AG20443 (cell line): ENCODE data around the gene KCNA5.
A peak's percentile ranks its signal among the peaks of the same experiment; 100 is the strongest.

Experiments
- DNase-seq: peaks from one replicate; pipeline ENCODE4 v3.0.0; 2012; ENCODE audit warnings: low spot score, mixed read lengths

The KCNA5 gene

DNA sequence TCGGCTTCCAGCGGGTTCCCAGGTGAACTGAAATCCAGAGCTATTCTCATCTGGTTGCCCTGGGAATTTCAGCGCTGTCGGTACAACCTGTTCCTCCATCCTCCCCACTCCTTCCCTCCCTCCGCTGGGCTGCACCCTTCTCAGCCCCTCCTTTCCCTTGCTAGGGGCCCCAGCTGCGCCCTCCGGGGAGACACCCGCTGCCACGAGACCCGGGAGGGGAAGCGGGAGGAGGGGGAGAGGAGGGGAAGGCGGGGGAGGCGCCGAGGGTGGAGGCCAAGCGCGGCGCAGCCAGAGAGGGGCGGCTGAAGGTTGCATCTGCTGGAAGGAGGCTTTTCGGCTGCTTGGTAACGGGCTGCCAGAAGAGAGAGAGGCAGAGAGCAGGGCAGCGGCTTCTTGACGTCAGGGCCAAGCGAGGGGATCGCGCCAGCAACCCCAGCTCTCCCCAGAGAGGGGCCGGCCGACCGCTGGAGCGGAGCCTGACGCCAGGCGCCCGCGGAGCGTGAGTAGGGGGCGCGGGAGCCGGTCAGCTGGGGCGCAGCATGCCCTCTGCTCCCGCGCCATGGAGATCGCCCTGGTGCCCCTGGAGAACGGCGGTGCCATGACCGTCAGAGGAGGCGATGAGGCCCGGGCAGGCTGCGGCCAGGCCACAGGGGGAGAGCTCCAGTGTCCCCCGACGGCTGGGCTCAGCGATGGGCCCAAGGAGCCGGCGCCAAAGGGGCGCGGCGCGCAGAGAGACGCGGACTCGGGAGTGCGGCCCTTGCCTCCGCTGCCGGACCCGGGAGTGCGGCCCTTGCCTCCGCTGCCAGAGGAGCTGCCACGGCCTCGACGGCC, at the start of gene KCNA5:
TSS of gene KCNA5 (plus strand) at position 291 of the 831 bp plus-strand sequence. CDS start at position 560, 269 bp downstream.
- no peak for DNase-seq

DNA sequence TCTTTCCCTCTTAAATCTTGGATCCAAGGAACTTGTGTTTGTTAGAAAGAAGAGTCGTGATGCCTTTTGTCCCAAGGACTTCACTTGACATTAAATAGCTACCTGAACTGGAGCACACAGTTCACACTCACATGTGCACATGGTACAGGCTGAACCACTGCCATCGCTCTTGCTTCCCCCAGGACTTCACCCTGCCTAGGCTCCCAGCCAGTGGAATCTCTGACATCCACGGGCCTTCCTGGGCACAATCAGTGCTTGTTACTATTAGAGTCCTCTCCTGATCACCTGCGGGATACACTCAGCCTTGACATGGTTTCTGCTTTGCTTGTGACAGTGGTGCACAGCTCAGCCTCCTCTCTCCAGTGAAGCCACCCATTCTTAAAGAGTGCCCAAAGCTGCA, 49.1 kb upstream of the KCNA5 start:
- DNase-seq = no peak

DNA sequence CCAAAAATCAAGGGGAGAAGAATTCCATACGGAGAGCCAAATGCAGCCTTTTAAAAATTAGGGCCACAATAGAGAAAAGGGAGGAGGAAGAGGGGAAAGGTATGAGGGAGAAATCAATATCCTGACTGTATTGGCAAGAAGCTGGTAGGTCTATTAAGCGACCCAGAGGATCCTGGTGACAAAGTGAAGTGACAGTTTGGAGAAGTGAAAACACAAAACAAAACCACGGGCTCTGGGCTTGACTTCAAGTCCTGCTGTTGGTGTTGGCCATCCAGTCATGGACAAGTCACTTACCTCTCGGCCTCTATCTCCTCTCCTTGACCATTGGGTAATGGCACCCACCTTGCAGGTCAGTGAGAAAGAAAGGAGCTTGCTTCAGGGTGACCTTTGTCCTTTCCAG, 47.0 kb upstream of the KCNA5 start:
- no peak for DNase-seq

GRCh38 chr12:4997939-4998338, 45.7 kb upstream of the KCNA5 start:
- DNase-seq = peak; percentile 87

DNA sequence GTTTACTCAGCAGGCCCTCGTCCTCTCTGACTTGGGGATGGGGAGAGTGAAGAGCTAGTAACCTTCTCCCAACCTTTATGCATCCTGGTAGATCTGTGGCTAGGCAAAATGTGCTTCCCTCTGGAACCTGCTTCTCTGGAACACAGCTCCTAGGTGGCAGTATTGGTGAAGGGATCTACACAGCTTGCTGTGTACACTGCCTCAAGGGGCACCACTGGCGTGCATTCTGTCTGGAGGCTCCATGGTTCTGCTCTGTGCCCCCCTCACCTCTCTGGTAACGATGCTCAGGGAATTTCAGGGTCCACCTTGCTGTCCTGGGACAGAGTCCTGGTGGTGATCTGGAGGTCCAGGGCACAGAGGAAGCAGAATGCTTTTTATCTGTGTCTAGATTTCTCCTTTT, 43.5 kb upstream of the KCNA5 start:
- DNase-seq = no peak

GRCh38 chr12:5000658-5001385, 42.9 kb upstream of the KCNA5 start:
- DNase-seq = no peak

DNA sequence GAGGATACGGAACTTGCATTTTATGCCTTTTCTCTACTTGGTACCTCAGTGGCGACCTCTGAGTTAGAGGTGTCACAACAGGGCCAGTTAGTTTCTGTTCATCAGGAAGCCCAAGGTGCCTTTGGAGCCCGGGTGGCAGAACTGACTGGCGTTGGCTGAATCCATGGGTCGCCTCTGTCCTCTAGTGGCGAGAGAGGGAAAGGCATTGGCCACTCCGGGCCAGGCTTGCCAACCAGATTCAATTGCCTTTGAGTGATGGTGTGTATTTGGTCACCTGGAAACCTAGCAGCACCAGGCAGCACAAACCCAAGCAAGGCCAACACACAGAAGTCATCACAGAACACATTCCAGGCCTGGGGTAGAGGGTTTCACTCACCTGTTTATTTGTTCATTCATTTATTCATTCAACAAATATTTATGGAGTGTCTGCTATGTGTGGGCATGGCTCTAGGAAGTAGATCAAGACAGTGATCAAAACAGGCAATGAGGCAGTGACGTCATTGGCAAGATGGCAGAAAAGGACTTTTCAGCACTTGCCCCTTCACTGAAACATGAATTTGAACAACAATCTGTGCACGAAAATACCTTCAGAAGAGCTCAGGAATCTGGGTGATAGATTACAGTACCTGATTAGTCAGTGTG, 40.5 kb upstream of the KCNA5 start:
- DNase-seq = peak; percentile 89

DNA sequence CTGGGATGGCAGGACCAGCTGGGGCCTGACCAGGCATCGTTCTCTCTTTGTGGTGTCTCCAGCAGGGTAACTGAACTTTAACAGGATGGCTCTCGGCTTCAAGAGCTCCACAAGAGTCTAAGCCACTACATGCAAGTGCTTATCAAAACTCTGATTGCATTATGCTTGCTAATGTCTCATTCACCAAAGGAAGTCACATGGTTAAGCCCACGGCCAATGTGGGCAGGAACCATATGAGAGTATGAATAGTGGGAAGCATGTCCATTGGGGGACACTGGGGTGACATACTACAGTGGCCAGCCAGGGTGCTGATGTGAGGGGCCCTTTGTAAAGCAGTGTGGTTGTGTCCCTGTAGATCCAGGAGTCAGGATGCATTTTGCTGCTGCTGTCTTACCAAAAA, 35.0 kb upstream of the KCNA5 start:
- DNase-seq = no peak

DNA sequence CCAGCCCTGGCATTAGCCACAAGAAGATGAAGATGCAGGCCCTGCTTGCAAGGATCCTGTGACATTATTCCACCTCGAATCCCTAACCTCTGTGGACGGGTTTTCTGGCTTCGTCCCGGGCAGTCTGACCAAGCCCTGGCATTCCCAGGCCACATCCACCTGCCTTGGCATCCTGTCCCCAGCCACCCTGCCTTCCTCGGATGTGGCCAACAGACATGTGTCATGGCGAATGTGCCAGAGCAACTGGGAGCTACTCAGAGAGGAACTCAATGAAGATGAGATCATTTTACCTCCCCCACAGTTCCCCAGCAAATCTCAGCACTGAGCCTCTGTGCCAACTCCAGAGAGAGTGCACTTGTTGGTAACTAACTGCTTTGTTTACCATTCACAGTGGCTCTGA, 33.5 kb upstream of the KCNA5 start:
- no peak for DNase-seq

DNA sequence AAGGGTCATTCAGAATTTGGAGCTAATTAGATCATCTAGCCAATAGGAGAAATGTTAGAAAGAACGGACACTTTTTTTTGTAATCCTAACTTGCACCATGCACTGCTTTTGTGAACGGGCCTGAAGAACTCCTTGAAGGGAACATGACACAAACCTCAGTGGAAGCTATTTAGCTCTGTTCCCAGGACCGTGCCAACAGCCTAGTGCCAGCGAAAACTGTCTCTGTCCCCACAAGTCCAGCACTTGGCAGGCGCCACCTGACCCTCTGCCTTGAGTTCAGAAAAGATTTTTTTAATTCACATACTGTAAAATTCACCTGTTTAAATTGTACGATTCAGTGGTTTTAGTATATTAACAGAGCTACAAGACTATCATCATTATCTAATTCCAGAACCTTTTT, 31.3 kb upstream of the KCNA5 start:
- no peak for DNase-seq

DNA sequence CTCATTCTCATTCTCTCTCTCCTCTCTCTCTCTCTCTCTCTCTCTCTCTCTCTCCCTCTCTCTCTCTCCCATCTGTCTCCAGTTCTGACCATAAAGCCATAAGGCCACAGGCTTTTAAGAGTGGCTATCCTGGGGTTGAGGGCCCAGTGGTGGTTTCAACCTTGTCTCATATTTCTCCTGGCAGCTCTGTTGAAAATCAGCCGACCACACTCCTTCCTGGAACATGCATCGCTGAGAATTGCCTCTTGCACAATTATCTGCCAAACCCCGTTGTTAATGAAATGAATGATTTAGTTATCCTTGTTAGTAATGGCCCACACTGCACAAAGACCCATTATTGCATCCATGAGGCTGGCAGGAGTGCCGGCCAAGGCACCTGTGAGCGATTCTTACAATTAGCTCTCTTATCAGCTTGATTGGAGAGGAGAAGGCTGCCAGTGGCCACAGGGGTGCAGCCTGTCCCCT, 30.4 kb upstream of the KCNA5 start:
- DNase-seq = peak; percentile 40

- peak; percentile 43 for DNase-seq
Measured at GRCh38 chr12:5014269-5014668, 29.4 kb upstream of the KCNA5 start.

DNA sequence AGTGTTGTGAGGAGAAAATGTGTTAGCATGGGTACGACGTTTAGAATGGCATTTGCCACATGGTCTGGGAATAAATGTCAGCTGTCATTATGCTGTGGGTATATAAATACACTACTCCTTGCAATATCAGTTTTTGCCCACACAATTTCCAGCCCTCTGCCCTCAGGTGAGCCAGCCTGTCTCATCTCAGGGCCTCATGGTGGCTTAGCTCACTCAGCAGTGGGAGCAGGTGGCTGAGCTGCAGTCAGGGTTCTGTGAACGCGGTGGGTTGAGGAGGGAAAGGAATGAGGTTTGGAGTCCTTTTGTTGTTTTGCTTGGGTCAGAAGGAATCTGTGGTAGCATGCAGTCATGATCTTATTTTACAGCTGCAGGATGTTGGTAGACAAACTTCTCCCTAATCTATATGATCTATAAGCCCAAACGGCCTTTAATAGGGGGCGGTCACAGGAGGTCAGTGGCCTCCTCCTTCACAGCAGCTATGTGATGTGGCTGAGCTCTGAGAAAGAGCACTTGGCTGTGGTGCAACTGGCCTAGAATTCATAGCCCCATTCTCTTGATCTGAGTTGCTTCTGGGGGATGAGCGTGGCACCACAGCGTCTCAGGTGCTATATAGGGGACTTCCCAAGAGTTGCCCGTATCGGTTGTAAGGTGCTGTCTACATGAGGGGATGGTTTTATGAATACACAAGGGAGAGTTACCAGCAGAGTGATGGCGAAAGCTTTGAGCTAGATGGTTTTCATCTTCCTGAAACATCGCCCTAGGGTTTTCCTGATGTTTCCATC, 27.8 kb upstream of the KCNA5 start:
- DNase-seq = no peak

DNA sequence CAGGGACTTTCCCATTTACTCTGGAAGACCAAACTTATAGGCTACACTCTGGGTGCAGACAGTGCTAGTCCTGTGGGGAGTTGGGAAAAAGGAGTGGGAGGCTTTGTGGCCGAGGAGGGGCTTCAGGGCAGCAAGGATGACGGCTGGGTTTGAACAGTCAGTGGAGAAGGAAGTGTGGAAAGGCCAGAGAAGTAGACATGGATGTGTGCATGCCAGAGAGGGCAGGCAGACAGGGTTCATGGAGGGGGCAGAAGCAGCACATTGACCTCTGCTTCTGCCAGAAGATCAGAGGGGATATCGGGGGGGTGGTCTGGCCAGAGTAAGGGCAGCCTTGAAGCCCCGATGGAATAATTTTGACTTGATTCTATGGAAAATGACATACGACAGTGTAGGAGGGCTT, 27.2 kb upstream of the KCNA5 start:
- DNase-seq = no peak

GRCh38 chr12:5017638-5018348, 25.9 kb upstream of the KCNA5 start:
- DNase-seq = no peak

DNA sequence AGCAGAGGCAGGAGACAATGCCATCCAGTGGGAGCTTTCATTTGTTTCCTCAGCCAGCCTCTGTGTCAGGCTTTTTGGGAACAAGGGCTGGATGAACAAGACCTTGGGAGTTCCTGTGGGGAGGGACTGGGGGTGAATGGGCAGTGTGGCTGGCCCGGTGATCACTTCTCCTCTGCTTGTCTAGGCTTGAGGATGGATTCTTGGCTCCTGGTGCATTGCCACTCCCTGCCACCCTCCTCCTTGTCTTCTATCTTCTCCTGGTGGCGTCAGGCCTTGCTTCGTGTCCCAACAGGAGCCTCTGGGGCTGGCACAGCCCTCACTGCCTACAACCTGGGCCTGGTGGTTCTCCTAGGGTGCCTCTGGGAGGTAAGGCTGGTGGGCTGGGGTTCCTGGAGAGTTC, 25.0 kb upstream of the KCNA5 start:
- no peak for DNase-seq

DNA sequence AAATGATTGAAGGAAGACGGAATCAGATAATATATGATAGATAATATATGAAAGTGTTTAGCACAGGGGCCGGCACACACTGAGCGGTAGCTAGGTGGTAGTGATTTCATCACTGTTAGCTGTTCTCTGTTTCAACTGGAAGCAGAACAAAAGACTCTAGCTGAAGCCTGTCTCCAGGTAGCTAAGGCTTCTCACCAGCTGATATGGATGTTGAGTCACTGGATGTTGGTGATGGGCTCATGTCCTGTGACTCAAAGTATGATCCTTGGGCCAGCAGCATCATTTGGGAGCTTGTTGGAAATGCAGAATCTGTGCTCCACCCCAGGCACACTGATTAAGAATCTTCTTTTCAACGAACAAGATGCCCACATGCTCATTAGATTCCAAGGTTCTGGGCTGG, 21.7 kb upstream of the KCNA5 start:
- DNase-seq = no peak

DNA sequence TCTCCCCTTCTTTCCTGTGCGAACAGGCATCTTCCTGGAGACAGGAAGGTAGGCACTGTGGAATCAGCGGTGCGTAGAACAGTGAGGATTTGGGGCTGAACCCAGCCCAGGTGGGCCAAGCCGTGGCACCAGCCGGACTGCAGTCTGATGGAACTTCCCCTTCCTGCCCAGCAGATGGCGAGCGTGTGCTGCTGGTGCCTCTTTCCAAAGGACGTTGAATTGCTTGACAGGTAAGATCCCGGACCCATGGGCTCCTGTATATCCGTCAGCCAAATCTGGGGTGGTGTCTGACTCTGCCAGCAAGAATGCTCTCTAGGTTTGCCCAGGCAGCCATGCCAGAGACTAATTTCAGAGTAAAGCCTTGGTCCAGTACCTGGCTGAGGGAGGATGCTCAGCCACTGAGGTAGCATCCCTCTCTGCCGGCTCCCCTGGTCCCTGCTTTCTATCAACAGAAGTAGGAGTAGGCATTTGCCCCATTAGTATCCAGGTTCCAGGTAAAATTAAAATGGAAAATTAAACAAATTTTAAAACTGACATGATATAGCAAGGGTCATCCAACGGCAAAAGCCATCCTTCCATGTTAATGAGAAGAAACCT, 21.1 kb upstream of the KCNA5 start:
- DNase-seq = peak; percentile 77

GRCh38 chr12:5023842-5024241, 19.8 kb upstream of the KCNA5 start:
- no peak for DNase-seq

GRCh38 chr12:5026342-5026938, 17.2 kb upstream of the KCNA5 start:
- no peak for DNase-seq
